8988T (cell line): ENCODE data around the gene ROPN1L.
"Not testable (repeated sequence)": the region's sequence is repeated elsewhere in the genome, so short reads cannot be mapped to it uniquely, and the experiment has no call there.

Source experiments
- DNase-seq: peaks from one replicate; pipeline ENCODE4 v3.0.0; 2011

ROPN1L gene

DNA sequence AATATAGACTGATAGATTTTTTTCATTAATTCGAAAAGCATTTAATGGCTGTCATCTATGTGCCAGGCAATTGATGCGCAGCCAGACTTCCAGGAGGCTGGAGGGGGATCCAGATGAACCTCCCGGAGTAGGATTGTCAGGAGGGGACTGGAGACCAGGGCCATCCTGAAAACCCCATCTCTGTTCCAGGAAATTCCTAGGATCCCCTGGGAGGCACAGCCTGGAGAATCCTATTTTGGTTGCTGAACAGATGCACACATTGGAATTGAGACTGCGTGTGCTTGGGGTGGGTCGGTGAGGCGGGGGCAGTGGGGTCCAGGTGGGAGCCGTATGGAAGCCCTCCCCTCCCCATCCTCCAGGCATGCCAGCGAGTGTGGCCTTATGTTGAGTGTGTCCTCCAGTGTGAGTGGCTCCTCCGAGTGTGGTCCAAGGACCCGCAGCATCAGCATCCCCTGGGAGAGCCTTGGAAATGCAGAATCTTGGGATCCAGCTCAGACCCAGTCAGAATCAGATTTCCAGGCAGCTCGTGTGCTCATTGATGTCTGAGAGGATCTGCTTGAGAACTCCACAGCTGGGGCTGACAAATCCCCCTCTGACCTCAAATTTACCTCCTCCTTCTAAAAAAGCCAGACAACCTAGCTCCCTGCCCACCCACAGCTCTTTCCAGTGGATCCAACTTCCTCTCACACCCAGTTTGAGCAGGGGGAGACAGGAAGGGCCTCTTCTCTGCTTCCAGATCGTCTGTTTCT lies 38.7 kb downstream of the ROPN1L start:
- DNase-seq = no peak

DNA sequence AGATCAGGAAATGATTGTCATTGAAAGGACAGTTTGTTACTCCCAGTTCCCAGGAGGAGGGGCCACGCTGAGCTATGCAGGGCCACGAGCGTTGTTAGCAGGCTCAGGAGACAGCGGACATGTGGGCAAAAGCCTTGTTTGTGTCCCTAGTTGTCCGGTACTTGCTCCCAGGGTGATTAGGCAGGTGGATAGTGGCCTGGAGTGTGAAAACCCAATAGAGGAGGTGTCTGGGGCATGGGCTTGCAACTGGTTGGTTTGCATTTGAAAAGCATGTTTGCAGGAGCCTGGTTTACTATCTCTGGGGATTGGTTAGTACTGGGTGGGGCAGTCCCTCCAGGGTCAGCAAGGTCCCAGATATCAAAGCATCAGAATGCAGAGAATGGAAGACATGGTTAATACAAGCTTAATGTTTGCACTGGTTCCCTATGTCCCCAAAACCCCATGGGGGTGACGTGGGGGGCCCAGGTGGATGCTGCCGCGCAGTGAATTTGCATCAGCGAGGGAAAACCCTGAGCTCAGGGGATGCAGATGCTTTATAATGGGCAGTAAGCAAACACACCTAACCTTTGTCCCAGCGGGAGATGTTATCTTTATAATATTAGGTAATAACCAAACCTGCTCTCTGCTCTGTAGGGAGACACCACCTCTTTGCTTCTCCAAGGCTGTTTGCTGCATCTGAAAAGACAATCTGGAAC lies 39.7 kb downstream of the ROPN1L start:
- DNase-seq = no peak

DNA sequence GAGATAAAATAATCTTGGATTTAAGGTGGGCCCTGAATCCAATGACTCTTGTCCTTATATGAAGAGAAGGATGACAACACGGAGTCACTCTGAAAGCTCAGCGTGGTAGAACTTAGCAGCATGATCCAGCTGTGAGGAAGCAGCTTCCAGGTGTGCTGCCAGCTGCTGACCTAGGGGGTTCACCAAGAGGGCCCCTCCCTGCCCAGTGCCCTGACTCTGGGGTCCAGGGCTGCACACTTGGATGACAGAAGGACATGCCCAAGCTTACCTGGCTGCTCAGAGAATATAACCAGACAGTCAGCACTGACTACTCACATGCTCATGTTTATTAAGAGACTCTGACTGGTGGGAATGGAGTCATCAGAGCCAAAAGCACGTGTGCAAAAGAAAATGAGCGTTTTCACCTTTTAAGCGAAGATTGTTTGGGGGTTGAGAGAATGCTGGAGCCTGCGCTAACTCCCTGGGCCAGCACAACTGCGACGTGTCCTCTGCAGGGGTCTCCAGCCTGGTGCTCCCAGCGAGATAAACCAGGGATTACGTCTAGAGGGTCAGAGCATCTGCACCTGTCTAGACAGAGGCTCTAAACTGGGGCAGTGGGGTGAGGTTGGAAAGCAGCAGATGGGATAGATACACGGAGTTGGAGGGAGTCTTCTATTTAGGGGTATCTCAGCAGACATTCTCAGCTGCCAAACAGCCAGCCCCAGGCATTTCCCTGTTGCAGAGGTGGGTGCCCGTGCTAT lies 41.3 kb downstream of the ROPN1L start:
- no peak for DNase-seq

DNA sequence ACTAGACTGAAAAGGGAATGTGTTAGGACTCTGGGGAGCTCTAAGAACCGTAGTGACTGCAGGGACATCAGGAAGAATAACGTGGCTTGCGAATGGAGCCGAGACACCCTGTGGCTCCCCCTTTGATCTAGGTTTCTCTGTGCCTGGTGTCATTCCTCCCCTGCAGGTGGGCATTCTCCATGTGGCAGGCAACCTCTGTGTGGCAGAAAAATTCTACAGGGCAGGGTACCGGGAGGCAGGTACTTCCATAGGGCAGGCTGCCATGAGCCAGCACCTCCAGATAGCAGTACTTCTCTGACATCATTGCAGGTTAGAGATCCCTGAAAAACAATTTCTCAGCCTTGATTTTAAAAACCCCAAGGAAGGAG lies 43.1 kb downstream of the ROPN1L start:
- DNase-seq = no peak

DNA sequence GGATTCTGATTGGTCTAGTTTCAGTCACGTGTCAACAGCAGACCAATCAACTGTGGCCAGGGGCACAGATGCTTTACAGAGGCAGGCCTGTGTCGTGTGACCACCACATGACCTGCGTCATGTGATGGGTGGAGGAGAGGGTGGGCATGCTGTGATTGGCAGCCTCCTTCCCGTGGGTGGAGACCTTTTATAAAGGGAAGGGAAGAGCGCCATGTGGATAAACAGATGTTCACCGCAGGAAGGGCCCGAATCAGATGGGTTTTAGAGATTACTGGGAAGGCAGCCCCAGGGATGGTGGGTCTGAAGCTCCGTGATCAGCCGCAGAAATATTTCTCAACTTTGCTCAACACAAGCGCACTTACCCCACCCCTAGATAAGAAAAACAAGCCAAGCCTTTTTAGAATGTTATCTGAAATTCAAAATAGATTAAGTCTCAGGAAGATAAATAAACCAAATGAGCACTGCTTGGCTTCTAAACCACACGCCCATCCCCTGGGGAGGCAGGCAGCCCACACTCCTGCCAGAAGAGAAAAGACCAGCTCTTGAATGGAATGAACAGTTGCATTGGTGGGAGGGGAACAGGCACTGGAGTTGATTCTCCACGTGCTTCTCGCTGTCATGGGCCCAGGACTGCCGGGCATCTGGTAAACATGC lies 43.6 kb downstream of the ROPN1L start:
- no peak for DNase-seq

DNA sequence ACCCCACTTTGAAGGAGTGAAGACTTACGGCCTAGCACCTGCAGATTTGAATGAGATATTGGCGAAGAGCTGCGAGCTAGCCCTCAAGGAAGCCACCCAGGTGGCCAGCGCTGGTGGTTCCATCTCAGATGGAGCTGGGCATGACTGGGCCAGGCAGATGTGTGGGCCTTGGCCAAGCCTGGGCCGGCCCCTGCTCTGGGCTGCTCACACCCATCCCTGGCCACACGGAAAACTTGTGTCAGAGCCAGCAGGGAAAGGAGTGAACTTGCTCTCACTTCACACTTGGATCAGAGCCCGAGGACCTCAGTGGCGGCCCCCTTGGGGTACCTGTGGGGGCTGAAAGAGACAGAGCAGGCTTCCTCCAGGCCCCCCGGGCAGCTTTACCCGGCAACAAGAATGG lies 44.2 kb downstream of the ROPN1L start:
- DNase-seq = no peak

DNA sequence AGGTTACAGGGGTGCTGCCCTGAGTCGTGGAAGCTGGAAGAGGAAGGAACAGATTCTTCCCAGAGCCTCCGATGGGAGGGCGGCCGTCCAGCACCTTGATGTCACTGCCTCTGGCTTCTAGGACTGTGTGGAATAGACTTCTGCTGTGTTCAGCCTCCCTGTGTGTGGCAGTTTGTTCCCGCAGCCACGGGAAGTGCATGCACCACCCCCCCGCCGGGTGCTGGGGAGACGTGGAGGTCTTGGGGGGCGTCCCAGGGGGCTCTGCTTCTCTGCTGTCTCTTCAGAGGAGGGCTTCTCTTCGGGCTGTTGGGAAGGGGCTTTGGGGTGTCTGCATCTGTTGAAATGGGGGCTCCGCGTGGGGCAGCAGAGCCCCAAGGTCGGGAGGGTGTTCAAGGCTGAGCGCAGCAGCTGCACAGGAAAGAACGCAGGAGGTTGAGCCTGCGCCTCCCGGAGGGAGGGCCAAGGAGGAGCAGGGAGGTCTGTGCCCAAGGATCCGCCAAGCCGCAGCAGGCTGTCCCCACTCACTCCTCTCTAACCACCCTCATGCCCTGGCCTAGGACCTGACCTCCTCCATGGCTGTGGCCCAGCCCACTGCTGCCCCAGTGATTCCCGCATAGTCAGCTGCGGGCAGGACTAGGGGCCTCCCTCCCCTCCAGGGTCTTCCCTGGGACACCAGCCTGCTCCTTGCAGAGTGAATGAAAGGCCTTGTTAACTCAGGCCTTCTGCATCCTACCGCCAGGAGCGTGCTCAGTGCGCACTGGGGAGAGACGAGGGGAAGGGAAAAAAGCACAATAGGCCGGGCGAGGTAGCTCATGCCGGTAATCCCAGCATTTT lies 45.0 kb downstream of the ROPN1L start:
- no peak for DNase-seq

DNA sequence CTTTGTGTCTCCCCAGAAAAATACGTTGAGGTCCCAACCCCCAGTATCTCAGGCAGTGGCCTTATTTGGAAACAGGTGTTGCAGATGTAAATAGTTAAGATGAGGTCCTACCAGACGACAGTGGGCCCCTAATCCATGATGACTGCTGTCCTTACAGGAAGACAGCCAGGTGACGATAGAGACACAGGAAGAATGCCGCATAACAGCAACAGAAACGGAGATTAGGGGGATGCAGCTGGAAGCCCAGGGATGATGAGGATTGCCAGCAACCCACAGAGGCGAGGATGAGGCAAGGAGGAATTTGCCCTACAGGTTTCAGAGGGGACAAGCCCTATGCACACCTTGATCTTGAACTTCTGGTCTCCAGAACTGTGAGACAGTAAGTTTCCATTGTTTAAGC lies 46.5 kb downstream of the ROPN1L start:
- DNase-seq = no peak

DNA sequence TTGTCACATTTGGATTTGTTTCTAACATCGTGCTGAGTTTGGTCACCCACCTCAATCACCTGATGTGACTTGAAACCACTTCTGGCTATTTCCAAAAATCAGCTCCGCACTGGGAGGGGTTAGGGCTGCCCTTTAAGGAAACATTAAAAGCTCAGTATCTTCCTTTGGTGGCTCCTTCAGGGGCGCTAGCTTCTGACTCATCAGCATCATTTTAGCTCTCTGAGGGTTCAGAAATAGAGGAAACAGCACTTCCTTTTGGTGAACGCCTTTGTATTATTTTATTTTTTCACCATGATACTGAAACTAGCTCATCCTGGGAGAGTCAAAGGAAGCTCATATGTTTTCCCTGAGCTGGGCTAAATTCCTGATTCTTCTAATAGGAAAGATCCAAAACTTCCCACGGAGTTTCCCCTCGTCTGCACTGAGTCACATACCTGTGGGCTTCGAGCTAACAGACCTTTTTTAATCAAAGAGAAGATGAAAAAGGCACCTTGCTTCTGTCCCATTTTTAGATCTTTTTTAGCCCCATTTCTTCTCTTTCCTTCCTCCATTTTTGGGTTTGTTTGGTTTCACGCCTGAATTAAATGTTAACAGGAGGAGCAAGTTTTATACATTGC lies 48.2 kb downstream of the ROPN1L start:
- DNase-seq = no peak

DNA sequence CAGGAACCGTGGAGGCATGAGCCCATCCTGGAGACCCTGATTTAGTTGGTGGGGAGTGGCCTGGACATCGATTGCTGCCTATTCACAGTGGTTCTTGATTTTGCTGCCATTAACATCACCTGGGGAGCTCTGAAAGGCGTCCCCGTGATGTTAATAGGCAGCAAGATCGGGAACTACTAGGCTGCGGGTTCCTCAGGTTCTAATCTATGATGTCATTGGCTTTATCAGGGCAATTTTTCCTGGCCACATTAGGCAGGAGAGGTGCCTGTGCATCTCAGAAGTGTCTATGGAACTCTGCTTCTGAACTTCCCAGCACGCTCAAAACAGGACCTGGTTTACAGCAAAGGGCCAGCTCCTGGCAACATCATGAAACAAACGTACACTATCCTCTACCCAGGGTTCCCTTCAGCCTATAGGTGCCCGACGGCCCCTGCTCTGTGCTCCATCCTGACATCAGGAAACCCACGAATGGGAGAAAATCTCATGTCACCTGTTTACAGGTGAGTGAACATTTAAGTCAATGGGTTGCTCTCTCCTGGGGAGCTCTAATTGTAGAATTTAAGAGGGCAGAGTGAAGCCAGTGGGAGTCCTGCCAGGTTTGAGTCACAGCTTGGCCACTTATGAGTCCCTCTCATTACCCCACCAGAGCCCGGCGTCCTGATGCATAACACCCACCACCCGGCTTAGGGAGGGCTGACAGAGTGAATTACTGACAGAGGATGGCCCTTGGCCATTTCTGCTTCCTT lies 49.4 kb downstream of the ROPN1L start:
- DNase-seq = no peak

DNA sequence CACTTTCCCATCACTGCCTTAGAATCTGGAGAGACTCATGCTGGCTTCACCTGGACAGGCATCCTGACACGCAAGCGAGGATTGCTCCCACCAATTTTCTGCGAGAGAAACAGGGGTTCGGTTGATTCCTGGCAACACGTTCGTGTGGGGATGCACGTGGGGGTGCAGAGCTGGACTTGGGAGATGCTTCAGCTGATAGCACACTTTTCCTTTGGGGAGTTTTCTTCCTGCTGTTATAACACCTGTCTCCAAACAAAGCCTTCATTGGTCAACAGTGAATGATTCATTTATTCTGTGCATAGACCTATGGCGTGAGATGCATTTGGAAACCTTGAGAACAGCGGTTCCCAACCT lies 50.0 kb downstream of the ROPN1L start:
- DNase-seq = no peak

DNA sequence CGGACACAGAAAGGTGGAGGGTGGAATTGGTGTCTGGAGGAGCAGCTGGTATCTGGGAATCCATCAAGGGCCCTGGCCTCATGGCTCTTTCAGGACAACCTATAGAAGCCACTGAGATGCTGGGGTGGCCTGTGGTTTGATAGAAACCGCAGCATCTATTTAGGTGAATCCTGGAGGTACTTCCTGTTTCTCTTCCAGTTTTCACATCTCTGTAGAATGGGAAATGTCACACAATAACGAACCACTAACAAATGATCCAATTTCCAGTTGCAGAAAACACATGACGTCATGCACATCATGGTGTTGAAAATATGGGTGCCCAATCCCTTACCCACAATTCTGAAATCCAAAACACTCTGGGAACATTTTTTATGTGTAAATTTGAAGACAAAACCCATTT lies 52.2 kb downstream of the ROPN1L start:
- no peak for DNase-seq

DNA sequence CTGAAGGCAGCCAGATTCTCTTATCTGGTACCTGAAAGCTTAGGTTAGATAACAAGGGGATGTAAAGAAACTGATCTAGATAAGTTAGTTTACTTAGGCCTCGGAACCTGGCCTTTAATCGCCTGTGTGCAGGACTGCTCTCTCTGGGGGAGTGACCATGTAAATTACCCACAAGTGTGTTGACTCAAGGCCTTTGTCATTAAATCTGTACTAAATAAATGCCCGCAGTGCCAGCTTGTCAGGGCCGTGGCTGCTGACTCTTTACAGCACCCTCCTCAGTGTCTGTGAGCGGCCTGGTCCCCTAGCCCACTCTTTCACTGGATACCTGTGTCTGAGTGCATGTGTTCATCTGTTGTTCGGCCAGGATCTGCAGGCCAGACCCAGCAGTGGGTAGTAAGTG lies 52.8 kb downstream of the ROPN1L start:
- not testable (repeated sequence) for DNase-seq

DNA sequence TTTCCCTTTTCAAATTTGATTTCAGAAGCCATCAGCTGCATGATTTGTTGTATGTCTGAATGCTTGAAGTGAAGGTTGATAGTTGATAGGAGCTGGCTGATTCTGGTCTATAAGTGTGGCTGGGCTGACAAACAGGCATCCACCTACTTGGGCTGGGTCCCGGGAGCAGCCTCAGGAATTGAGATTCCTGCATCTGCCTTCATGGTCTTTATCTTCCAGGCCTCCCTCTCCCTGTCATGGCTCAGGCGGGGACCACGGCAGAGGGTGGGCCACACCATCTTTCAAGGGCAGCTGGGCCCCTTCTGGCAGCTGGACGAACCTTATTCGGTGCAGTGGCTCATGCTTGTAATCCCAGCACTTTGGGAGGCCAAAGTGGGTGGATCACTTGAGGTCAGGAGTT lies 55.9 kb downstream of the ROPN1L start:
- no peak for DNase-seq

DNA sequence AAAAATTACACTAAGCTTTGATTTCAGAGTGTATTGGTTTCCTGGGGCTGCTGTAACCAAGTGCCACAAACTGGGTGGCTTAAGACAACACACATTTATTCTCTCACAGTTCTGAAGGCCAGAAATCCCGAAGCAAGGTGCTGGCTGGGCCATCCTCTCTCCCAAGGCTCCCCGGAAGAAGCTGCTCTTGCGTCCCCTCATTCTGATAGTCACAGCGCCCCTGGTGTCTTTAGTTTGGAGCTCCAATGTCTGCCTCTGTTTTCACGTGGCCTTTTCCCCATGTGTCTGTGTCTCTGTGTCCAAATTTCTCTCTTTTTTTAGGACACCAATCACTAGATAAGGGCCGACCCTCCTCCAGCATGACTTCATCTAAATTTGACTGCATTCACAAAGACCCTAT lies 56.7 kb downstream of the ROPN1L start:
- no peak for DNase-seq

DNA sequence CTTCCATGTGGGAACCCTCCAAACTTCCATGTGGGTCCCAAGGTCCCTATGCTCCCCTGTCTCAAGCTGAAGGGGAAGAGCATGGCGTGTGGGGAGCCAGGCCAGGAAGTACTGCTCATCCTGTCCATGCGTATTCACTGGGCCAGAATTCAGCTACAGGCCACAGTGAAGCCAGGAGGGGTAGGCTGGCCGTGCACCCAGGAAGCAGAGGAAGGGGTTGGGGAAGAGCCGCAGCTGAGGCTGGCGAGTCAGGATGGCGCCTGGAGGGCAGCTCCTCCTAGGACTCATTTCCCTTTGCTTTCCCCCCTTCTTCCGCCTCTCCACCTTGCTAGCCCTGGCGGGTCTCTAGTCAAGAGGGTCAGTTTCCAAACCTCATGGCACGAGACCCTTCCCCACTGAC lies 57.4 kb downstream of the ROPN1L start:
- no peak for DNase-seq

DNA sequence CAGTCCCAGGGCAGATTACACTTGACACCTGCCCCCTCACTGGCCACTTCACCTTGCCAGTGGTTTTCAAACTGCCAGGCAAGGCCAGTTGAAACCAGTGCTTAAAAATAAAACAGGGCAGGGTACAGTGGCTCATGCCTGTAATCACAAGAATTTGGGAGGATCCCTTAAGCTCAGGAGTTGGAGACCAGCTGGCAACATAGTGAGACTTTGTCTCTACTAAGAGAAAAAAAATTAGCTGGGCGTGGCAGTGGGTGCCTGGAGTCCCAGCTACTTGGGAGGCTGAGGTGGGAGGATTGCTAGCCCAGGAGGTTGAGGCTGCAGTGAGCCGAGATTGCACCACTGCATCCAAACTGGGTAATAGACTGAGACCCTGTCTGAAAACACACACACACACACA lies 58.1 kb downstream of the ROPN1L start:
- DNase-seq = no peak

DNA sequence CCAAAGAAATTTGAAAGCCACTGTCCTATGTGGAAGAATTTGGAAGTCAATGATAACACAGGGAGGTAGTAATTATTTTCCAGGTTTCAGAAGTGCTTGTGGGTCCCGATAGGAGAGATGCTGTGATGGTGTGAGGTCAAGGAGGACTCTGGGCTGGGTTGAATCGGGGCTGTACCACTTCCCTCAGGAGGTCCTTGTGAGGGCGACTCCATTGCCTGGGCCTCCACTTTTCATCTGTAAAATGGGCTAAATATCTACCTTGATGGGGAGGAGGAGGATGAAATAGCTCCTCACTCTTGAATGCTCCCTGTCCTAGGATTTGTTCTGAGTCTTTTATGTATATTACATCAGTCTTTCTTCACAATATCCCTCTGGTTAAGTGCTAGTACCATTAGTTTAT lies 59.0 kb downstream of the ROPN1L start:
- no peak for DNase-seq

DNA sequence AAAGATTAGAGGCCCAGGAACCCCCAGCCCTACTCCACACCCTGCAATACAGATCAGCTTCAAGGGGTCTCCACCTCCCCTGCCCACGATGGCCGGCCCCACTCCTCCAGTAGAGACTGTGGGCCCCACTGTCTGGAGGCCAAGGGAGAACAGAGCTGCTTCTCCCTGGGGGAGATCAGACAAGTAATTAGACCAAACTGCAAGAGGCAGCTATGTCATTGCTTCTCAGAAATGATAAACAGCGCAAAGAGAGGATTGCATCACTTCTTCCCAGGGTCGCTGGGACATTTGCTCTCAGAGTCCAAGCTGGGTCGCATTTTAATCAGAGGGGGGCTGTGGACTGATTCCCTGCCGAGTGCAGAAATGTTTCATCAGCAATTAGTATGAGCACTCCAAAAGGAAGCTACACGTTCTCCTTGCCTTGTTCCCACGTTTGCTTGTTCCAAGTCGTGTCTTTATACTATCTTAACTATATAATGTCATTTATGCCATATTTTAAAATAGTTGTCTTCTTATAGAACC lies 59.9 kb downstream of the ROPN1L start:
- no peak for DNase-seq

DNA sequence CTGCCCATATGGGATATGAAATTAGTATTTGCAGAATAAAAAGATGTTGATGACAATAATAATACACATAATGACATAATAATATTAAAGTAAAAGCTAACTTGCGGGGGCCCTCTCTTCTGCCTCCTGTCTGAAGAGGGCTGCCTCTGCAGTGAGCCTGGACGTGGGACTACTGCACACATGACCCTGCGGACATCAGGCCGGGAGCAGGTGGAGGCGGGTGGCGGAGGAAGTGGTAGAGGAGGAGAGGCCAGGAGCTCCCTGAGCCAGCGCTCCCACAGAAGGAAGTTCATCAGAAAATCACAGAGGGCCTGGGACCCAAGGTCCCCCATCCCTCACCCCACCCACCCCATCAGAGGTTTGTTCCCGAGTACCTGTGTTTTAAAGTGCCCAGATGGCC lies 60.5 kb downstream of the ROPN1L start:
- no peak for DNase-seq

DNA sequence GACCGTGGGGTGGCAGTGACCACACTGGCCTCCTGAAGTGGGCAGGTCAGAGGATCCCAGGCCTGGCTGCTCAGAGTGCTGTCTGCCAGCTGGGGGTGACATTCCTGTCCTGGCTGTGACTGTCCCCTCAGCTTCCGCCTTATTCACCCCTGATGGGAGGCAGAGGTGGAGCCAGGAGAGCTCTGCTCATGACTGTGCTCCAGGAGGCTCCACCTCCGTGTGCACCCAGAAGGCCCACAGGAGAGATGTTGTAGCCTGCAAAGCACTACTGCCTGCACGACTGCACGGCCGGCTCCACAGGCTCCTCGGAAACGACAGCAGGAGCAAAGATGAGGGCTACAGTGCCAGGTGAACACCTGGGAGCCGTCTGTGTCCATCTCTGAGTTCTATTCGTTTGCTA lies 60.9 kb downstream of the ROPN1L start:
- DNase-seq = no peak
